CD14-positive monocyte (primary cell): ENCODE measurements around the gene GTPBP4. TPM values are rescaled to one million over a fixed set of nuclear protein-coding genes. Genes with fewer than 3 reads are reported as not detected.

Experiments used
- DNase-seq, 3 donors: peaks; one replicate each; pipeline ENCODE4 v3.0.0-alpha.2; 2011 to 2022
- H2AFZ ChIP-seq: 2 replicates; pipeline ENCODE4 v1.6.0; 2012; ENCODE audit warnings: mild to moderate bottlenecking, low read depth, low read length, inconsistent platforms; ENCODE audit not compliant: insufficient read depth, poor library complexity, severe bottlenecking
- H3K27ac ChIP-seq, 2 donors: 1 replicate in 1 of 2; 2 replicates in 1 of 2; pipeline ENCODE4 v1.5.1; 2012 to 2013; ENCODE audit warnings: low read length in 2 of 2, control low read depth in 1 of 2, inconsistent platforms in 1 of 2, low read depth in 1 of 2, mild to moderate bottlenecking in 1 of 2
- H3K27me3 ChIP-seq, 2 donors: one replicate each; pipeline versions ENCODE4 v1.6.0 to v1.6.1; 2011 to 2013; ENCODE audit warnings: low read length in 2 of 2; ENCODE audit not compliant: control insufficient read depth in 2 of 2, insufficient read depth in 2 of 2
- H3K36me3 ChIP-seq, 2 donors: replicated peaks in 1 of 2; 1 replicate in 1 of 2; 2 replicates in 1 of 2; pipeline versions ENCODE4 v1.5.1 to v1.6.1; 2012 to 2013; ENCODE audit warnings: low read length in 2 of 2, control low read depth in 1 of 2, inconsistent platforms in 1 of 2, mild to moderate bottlenecking in 1 of 2; ENCODE audit not compliant: insufficient read depth in 2 of 2, control insufficient read depth in 1 of 2
- H3K4me1 ChIP-seq, 2 donors: 1 replicate in 1 of 2; 2 replicates in 1 of 2; pipeline versions ENCODE4 v1.5.1 to v1.6.1; 2012 to 2013; ENCODE audit warnings: low read length in 2 of 2, control low read depth in 1 of 2, inconsistent platforms in 1 of 2, mild to moderate bottlenecking in 1 of 2, moderate library complexity in 1 of 2; ENCODE audit not compliant: insufficient read depth in 2 of 2, control insufficient read depth in 1 of 2
- H3K4me2 ChIP-seq: replicated peaks from 2 replicates; pipeline ENCODE3; 2012; ENCODE audit warnings: low read length, moderate library complexity, mild to moderate bottlenecking; ENCODE audit not compliant: poor library complexity, severe bottlenecking; ENCODE audit errors: extremely low read depth
- H3K4me3 ChIP-seq, 3 experiments: fragments of 200-600 bp in 1 of 3; sonication (generic) in 1 of 3; replicated peaks in 1 of 3; 1 replicate in 2 of 3; 2 replicates in 1 of 3; pipeline ENCODE4 v1.5.1; 2011 to 2013; ENCODE audit warnings: low read length in 3 of 3, mild to moderate bottlenecking in 3 of 3, control low read depth in 2 of 3, low read depth in 2 of 3, inconsistent platforms in 1 of 3, moderate library complexity in 1 of 3
- H3K79me2 ChIP-seq: 2 replicates; pipeline ENCODE4 v1.6.0; 2012; ENCODE audit warnings: mild to moderate bottlenecking, control low read depth, inconsistent platforms, low read length, moderate library complexity; ENCODE audit not compliant: insufficient read depth
- H3K9ac ChIP-seq: 2 replicates; pipeline ENCODE4 v1.6.0; 2017; ENCODE audit warnings: low read length, mild to moderate bottlenecking; ENCODE audit not compliant: insufficient read depth, poor library complexity, severe bottlenecking
- H3K9me3 ChIP-seq, 2 donors: replicated peaks in 1 of 2; 1 replicate in 1 of 2; 2 replicates in 1 of 2; pipeline versions ENCODE4 v1.5.1 to v1.6.1; 2012 to 2013; ENCODE audit warnings: low read length in 2 of 2, control low read depth in 1 of 2; ENCODE audit not compliant: control insufficient read depth in 1 of 2, insufficient read depth in 1 of 2
- H4K20me1 ChIP-seq: 2 replicates; pipeline ENCODE4 v1.6.0; 2012; ENCODE audit warnings: mild to moderate bottlenecking, low read length, control low read depth, moderate library complexity; ENCODE audit not compliant: insufficient read depth
- H3K27ac Mint-ChIP-seq, 7 donors: one replicate each; pipeline ENCODE4 v1.8.0; 2020; ENCODE audit warnings: mild to moderate bottlenecking in 7 of 7, mixed read lengths in 7 of 7, moderate library complexity in 6 of 7, inconsistent platforms in 2 of 7
- H3K27me3 Mint-ChIP-seq, 3 donors: one replicate each; pipeline ENCODE4 v1.8.0; 2021 to 2022; ENCODE audit warnings: low read depth in 3 of 3, mild to moderate bottlenecking in 3 of 3, mixed read lengths in 3 of 3, moderate library complexity in 3 of 3, inconsistent platforms in 1 of 3
- H3K36me3 Mint-ChIP-seq, 2 donors: one replicate each; pipeline ENCODE4 v1.8.0; 2020; ENCODE audit warnings: mixed read lengths in 2 of 2, inconsistent platforms in 1 of 2, mild to moderate bottlenecking in 1 of 2
- H3K4me1 Mint-ChIP-seq: one replicate; pipeline ENCODE4 v1.8.0; 2020; ENCODE audit warnings: mild to moderate bottlenecking, mixed read lengths
- H3K4me3 Mint-ChIP-seq, 2 donors: one replicate each; pipeline ENCODE4 v1.8.0; 2020; ENCODE audit warnings: mild to moderate bottlenecking in 2 of 2, mixed read lengths in 2 of 2, moderate library complexity in 1 of 2
- H3K9me3 Mint-ChIP-seq, 7 donors: one replicate each; pipeline ENCODE4 v1.8.0; 2020 to 2022; ENCODE audit warnings: mixed read lengths in 7 of 7, mild to moderate bottlenecking in 6 of 7, moderate library complexity in 6 of 7, inconsistent platforms in 2 of 7
- WGBS: methylation state at CpG from one replicate; pipeline ENCODE4 v1.1.5; 2013; ENCODE audit warnings: missing lambda C conversion rate; ENCODE audit not compliant: insufficient coverage; 5-methylcytosine and 5-hydroxymethylcytosine counted together
- intact Hi-C, 2 donors: fragments of 100-400 bp; cut with micrococcal nuclease; formaldehyde crosslinking; loops; one replicate each; pipeline versions ENCODE4 v1.15.0 to v1.15.1; 2023
- polyA plus RNA-seq, 3 donors: library from polyadenylated mRNA; depleted of rRNA in 1 of 3; unstranded in 2 of 3; stranded (reverse) in 1 of 3; fragments of 300-500 nt in 2 of 3; fragments of >200 nt in 1 of 3; fragmentation: Illumina TruSeq in 2 of 3; gene quantifications; 1 replicate in 2 of 3; 2 replicates in 1 of 3; pipeline ENCODE4 v1.2.3, GENCODE V29; 2012 to 2021
- TF ChIP-seq, protein P1 (sequence below): fragments of 200-600 bp; IDR thresholded peaks from one replicate; pipeline ENCODE4 v1.8.0; 2022; ENCODE audit warnings: antibody characterized with exemption, mild to moderate bottlenecking

Gene GTPBP4
- polyA plus RNA-seq, 3 donors, result 9.9 to 16.1 (median 12.2) TPM

- H3K36me3 ChIP-seq, result no peaks in the 10 kb centered on the region
- no peak overlapping the region for H3K4me3 Mint-ChIP-seq
- H3K9me3 Mint-ChIP-seq, result peaks cover 0 to 6% (median 3%) of the 10 kb centered on the region in 7 donors
- H4K20me1 ChIP-seq, result no peaks in the 10 kb centered on the region
- peak overlapping the region; percentile 85 to 93 for H3K27ac ChIP-seq
- no peaks in the 10 kb centered on the region for H3K27me3 ChIP-seq
- H2AFZ ChIP-seq, result no peak overlapping the region
- peaks cover 31% of the 10 kb centered on the region for H3K4me1 Mint-ChIP-seq
- H3K9me3 ChIP-seq, result peaks cover 0 to 3% of the 10 kb centered on the region in 2 donors
- WGBS, result 90% methylated on average over 12 of the region's 17 CpGs
- no peak for DNase-seq
- H3K9ac ChIP-seq, result peak overlapping the region; percentile 58
- intact Hi-C loops, result no loop called here
- peaks cover 23 to 24% of the 10 kb centered on the region in 2 donors for H3K4me1 ChIP-seq
- TF ChIP-seq, protein P1, sequence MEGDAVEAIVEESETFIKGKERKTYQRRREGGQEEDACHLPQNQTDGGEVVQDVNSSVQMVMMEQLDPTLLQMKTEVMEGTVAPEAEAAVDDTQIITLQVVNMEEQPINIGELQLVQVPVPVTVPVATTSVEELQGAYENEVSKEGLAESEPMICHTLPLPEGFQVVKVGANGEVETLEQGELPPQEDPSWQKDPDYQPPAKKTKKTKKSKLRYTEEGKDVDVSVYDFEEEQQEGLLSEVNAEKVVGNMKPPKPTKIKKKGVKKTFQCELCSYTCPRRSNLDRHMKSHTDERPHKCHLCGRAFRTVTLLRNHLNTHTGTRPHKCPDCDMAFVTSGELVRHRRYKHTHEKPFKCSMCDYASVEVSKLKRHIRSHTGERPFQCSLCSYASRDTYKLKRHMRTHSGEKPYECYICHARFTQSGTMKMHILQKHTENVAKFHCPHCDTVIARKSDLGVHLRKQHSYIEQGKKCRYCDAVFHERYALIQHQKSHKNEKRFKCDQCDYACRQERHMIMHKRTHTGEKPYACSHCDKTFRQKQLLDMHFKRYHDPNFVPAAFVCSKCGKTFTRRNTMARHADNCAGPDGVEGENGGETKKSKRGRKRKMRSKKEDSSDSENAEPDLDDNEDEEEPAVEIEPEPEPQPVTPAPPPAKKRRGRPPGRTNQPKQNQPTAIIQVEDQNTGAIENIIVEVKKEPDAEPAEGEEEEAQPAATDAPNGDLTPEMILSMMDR, result no peak
- peaks cover 1 to 2% of the 10 kb centered on the region in 2 donors for H3K36me3 Mint-ChIP-seq
- peak overlapping the region; percentile 64 for H3K4me2 ChIP-seq
- H3K79me2 ChIP-seq, result no peaks in the 10 kb centered on the region
- H3K27ac Mint-ChIP-seq, result peak overlapping the region; percentile 91 to 97 (median 95)
- no peaks in the 10 kb centered on the region for H3K27me3 Mint-ChIP-seq
- H3K4me3 ChIP-seq, result peak overlapping the region in 1 of 3 experiments; percentile 57
Observed at GRCh38 chr10:943334-944033, 44.8 kb upstream of the GTPBP4 start.

DNA sequence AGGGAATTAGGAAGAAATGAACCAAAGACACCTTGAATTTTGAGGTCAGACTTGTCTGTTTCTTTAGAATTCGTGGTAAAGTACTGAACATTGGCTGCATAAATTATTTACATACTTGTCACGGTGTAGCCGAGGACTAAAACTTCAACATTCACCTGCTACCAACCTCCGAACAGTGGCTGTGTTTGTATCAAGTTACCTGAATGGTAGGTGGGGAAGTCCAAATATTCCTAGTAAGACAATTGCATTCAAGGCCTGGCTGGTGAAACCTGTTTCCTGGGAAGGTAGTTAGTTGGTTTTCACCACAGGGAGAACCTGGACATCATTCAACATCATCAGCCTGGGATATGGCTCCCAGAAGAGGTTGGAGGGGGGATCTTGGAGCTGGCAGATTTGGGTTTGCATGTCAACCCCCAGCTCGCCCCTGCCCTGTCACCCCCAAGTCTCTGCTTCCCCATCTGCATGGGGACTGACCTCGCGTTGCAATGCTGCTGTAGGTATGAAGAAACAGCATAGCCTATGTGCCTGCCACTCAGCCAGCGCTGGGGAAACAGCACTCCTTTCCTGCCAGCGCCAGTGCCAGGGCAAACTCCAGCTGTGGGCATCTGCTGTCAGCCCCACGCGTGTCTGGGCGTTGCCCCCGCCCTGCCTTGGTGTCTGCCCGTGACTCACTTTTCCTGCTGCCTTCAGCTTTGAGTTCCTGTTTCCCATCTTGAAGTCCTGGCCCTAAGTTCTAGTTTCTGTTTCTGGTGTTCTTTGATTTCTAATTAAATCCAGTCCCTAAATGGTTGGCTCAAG, 44.0 kb upstream of the GTPBP4 start:
- TF ChIP-seq, protein P1, result no peak
- Mint-ChIP-seq H3K9me3 (peaks cover 0 to 6% (median 3%) of the 10 kb centered on the region in 7 donors), H3K27ac (peak overlapping the region; percentile 91 to 97 (median 95)), H3K4me3 (peak overlapping the region; percentile 63 to 76), H3K36me3 (peaks cover 1 to 2% of the 10 kb centered on the region in 2 donors), H3K4me1 (peaks cover 31% of the 10 kb centered on the region), H3K27me3 (peaks cover 0 to 1% (median 1%) of the 10 kb centered on the region in 3 donors)
- peak overlapping the region; percentile 85 to 93 for H3K27ac ChIP-seq
- peak overlapping the region; percentile 58 for H3K9ac ChIP-seq
- no peaks in the 10 kb centered on the region for H3K36me3 ChIP-seq
- no peaks in the 10 kb centered on the region for H4K20me1 ChIP-seq
- H3K27me3 ChIP-seq, result no peaks in the 10 kb centered on the region
- H3K9me3 ChIP-seq, result peaks cover 0 to 3% of the 10 kb centered on the region in 2 donors
- peak; percentile 97 to 98 (median 98) for DNase-seq
- H3K4me2 ChIP-seq, result peak overlapping the region; percentile 64
- peaks cover 23 to 24% of the 10 kb centered on the region in 2 donors for H3K4me1 ChIP-seq
- WGBS, result 3% methylated on average over 9 of the region's 14 CpGs
- H3K4me3 ChIP-seq, result peak overlapping the region in 1 of 3 experiments; percentile 57
- intact Hi-C loops, result no loop called here
- H2AFZ ChIP-seq, result peak overlapping the region; percentile 52
- H3K79me2 ChIP-seq, result no peaks in the 10 kb centered on the region
